GM23248 (cell line): ENCODE data around the gene PRIM1.

Experiments
- EZH2 ChIP-seq: fragments of 200-600 bp; sonication (generic); IDR thresholded peaks from 2 replicates; pipeline ENCODE4 v1.6.1; 2018; ENCODE audit warnings: antibody characterized with exemption, mild to moderate bottlenecking; ENCODE audit not compliant: insufficient read depth, poor library complexity, severe bottlenecking
- EZH2phosphoT487 ChIP-seq: fragments of 200-600 bp; sonication (generic); IDR thresholded peaks from 2 replicates; pipeline ENCODE4 v1.6.1; 2018; ENCODE audit warnings: antibody characterized with exemption, moderate library complexity, mild to moderate bottlenecking, low read depth; ENCODE audit not compliant: insufficient read depth

GRCh38 chr12:56749359-56749758 is 2.8 kb downstream of the PRIM1 start:
- TF ChIP-seq EZH2 (no peak), EZH2phosphoT487 (no peak)
